Caco-2 (cell line): Measurements from ENCODE around the gene CPZ. TPM values are rescaled to one million over a fixed set of nuclear protein-coding genes. Genes with fewer than 3 reads are reported as not detected.

Experiments used
- BruUV-seq: library from RNA; stranded (reverse); fragments of 400-500 nt; replicated peaks from 2 replicates; lab custom pipeline; 2021; lab: Mats Ljungman, UMichigan
- CTCF ChIA-PET: fragments of 300-600 bp; sonication (Branson Sonifier 250); formaldehyde crosslinking; loops from one replicate; lab custom pipeline; 2022; ENCODE audit warnings: antibody characterized with exemption; lab: Charles Lee
- POLR2A ChIA-PET: fragments of 300-600 bp; sonication (Branson Sonifier 250); formaldehyde crosslinking; loops from one replicate; lab custom pipeline; 2022; ENCODE audit warnings: antibody characterized with exemption; lab: Charles Lee
- DNase-seq, 2 experiments: peaks; one replicate each; pipeline versions ENCODE4 v3.0.0 to v3.0.0-alpha.2; 2020 to 2022
- H3K27me3 ChIP-seq: replicated peaks from 2 replicates; pipeline ENCODE4 v1.6.0; 2011; ENCODE audit warnings: low read length; ENCODE audit not compliant: control insufficient read depth, insufficient read depth
- H3K36me3 ChIP-seq: 2 replicates; pipeline ENCODE4 v1.5.1; 2011; ENCODE audit warnings: low read length; ENCODE audit not compliant: control insufficient read depth, insufficient read depth
- H3K4me1 ChIP-seq: fragments of 250-450 bp; sonication (Bioruptor Pico); 2 replicates; pipeline ENCODE4 v1.5.1; 2020; ENCODE audit warnings: mild to moderate bottlenecking
- H3K4me3 ChIP-seq: 2 replicates; pipeline ENCODE4 v1.5.1; 2011; ENCODE audit warnings: low read depth, mild to moderate bottlenecking, control low read depth, low read length
- H3K9me3 ChIP-seq: fragments of 250-450 bp; sonication (Bioruptor Pico); 2 replicates; pipeline ENCODE4 v1.5.1; 2020; ENCODE audit warnings: mild to moderate bottlenecking, moderate library complexity
- H3K27ac Mint-ChIP-seq: one replicate; pipeline ENCODE4 v1.8.0; 2022; ENCODE audit warnings: mixed read lengths; ENCODE audit not compliant: unreplicated experiment
- H3K27me3 Mint-ChIP-seq: one replicate; pipeline ENCODE4 v1.8.0; 2022; ENCODE audit warnings: mixed read lengths; ENCODE audit not compliant: insufficient read depth, unreplicated experiment
- H3K36me3 Mint-ChIP-seq: one replicate; pipeline ENCODE4 v1.8.0; 2022; ENCODE audit warnings: mild to moderate bottlenecking, mixed read lengths; ENCODE audit not compliant: insufficient read depth, unreplicated experiment
- H3K4me1 Mint-ChIP-seq: one replicate; pipeline ENCODE4 v1.8.0; 2022; ENCODE audit warnings: low read depth, mixed read lengths; ENCODE audit not compliant: unreplicated experiment
- H3K4me3 Mint-ChIP-seq: one replicate; pipeline ENCODE4 v1.8.0; 2022; ENCODE audit warnings: mild to moderate bottlenecking, moderate library complexity, mixed read lengths; ENCODE audit not compliant: unreplicated experiment
- H3K9me3 Mint-ChIP-seq: one replicate; pipeline ENCODE4 v1.8.0; 2022; ENCODE audit warnings: mixed read lengths; ENCODE audit not compliant: unreplicated experiment
- CTCF ChIP-seq, 2 experiments: fragments of 200-600 bp in 1 of 2; IDR thresholded peaks; 1 replicate in 1 of 2; 2 replicates in 1 of 2; pipeline versions ENCODE4 v1.5.1 to v1.8.0; 2011 to 2022; ENCODE audit warnings: antibody characterized with exemption in 1 of 2, control low read depth in 1 of 2, inconsistent platforms in 1 of 2, low read depth in 1 of 2, low read length in 1 of 2, mild to moderate bottlenecking in 1 of 2, moderate library complexity in 1 of 2; ENCODE audit not compliant: insufficient read depth in 1 of 2, severe bottlenecking in 1 of 2, unreplicated experiment in 1 of 2
- intact Hi-C: fragments of 100-400 bp; cut with micrococcal nuclease; formaldehyde crosslinking; loops from one replicate; pipeline ENCODE4 v1.10.0; 2022; ENCODE audit not compliant: unreplicated experiment
- total RNA-seq: library from RNA; stranded (reverse); gene quantifications from 2 replicates; pipeline ENCODE4 v1.2.3, GENCODE V29; 2022

Gene CPZ
- total RNA-seq, 1 experiment from 2014 or later: 7.7 TPM

GRCh38 chr4:8665406-8666360 is 73.1 kb downstream of the CPZ start:
- Mint-ChIP-seq H3K9me3 (no peaks in the 10 kb centered on the region), H3K4me1 (no peaks in the 10 kb centered on the region), H3K27me3 (peaks cover 12% of the 10 kb centered on the region), H3K4me3 (no peak overlapping the region), H3K36me3 (no peaks in the 10 kb centered on the region), H3K27ac (no peak overlapping the region)
- no peaks in the 10 kb centered on the region for H3K4me1 ChIP-seq
- no TSS peak for BruUV-seq
- POLR2A ChIA-PET: no interaction called here
- TF ChIP-seq CTCF (IDR thresholded peaks at IDR 0.05; ENCODE audit: insufficient read depth in 1 of 2, low read depth in 1 of 2, low read length in 1 of 2, severe bottlenecking in 1 of 2, unreplicated experiment in 1 of 2): no peak
- CTCF ChIA-PET: no interaction called here
- H3K27me3 ChIP-seq: no peaks in the 10 kb centered on the region
- H3K9me3 ChIP-seq: no peaks in the 10 kb centered on the region
- no peak overlapping the region for H3K4me3 ChIP-seq
- intact Hi-C loops: no loop called here
- no peaks in the 10 kb centered on the region for H3K36me3 ChIP-seq
- no peak for DNase-seq

GRCh38 chr4:8666581-8666980 is 74.0 kb downstream of the CPZ start:
- DNase-seq: no peak
- Mint-ChIP-seq H3K4me3 (no peak overlapping the region), H3K4me1 (no peaks in the 10 kb centered on the region), H3K36me3 (no peaks in the 10 kb centered on the region), H3K27ac (no peak overlapping the region), H3K9me3 (no peaks in the 10 kb centered on the region), H3K27me3 (peaks cover 15% of the 10 kb centered on the region)
- BruUV-seq: no TSS peak
- Histone ChIP-seq H3K4me1 (no peaks in the 10 kb centered on the region), H3K27me3 (no peaks in the 10 kb centered on the region), H3K9me3 (no peaks in the 10 kb centered on the region), H3K36me3 (no peaks in the 10 kb centered on the region), H3K4me3 (no peak overlapping the region)
- intact Hi-C loops: no loop called here
- no peak for TF ChIP-seq CTCF (IDR thresholded peaks at IDR 0.05; ENCODE audit: insufficient read depth in 1 of 2, low read depth in 1 of 2, low read length in 1 of 2, severe bottlenecking in 1 of 2, unreplicated experiment in 1 of 2)
- ChIA-PET POLR2A (no interaction called here), CTCF (no interaction called here)

Other genes starting within 250 kb of the CPZ start
- gene ACOX3, start 152.0 kb upstream of the CPZ start, total RNA-seq: 11.5 and 14.1 TPM in 2 replicates
- gene TRMT44, start 152.0 kb upstream of the CPZ start, total RNA-seq: 22.3 and 23.4 TPM in 2 replicates
- gene GPR78, start 12.4 kb upstream of the CPZ start, total RNA-seq: 0.68 and 0.79 TPM in 2 replicates